Caki2 (cell line): ENCODE measurements around the gene NDUFB8. TPM values are rescaled to one million over a fixed set of nuclear protein-coding genes. Genes with fewer than 3 reads are reported as not detected.

Source experiments
- DNase-seq: peaks from one replicate; pipeline ENCODE4 v3.0.0-alpha.2; 2015; ENCODE audit warnings: low read depth
- in situ Hi-C: cut with HindIII; loops from 2 replicates; pipeline ENCODE4 v1.10.0; 2016; ENCODE audit warnings: low sequenced_read_pairs, low pct_unique_long_range_greater_than_20kb, mixed read lengths
- total RNA-seq: library from RNA; depleted of rRNA; stranded (reverse); fragments of >200 nt; shearing (Covaris generic); gene quantifications from 2 replicates; pipeline ENCODE4 v1.2.3, GENCODE V29; 2014; ENCODE audit warnings: low replicate concordance

Gene NDUFB8
- total RNA-seq, 1 experiment from 2014 or later: 132 TPM

- in situ Hi-C loops: loop anchor here (25.0 kb wide), 1 partner anchor 333 kb away; no protein-coding TSS in a partner anchor
- DNase-seq: no peak
Observed at GRCh38 chr10:100553929-100554328, 24.3 kb upstream of the NDUFB8 start.

GRCh38 chr10:100551738-100552137 lies 22.1 kb upstream of the NDUFB8 start:
- in situ Hi-C loops: loop anchor here (25.0 kb wide), 1 partner anchor 336 kb away; no protein-coding TSS in a partner anchor
- no peak for DNase-seq

- DNase-seq: no peak
- in situ Hi-C loops: loop anchor here (25.0 kb wide), 1 partner anchor 336 kb away; no protein-coding TSS in a partner anchor
Observed at GRCh38 chr10:100551196-100551595, 21.5 kb upstream of the NDUFB8 start.

GRCh38 chr10:100544950-100545349 lies 15.3 kb upstream of the NDUFB8 start:
- in situ Hi-C loops: no loop called here
- DNase-seq: no peak

- in situ Hi-C loops: no loop called here
- no peak for DNase-seq
Observed at GRCh38 chr10:100537475-100537874, 7.8 kb upstream of the NDUFB8 start.

GRCh38 chr10:100535715-100536353 lies 6.2 kb upstream of the NDUFB8 start, which contains the start of gene HIF1AN:
TSS of gene HIF1AN (plus strand) at chr10:100535943. CDS start at chr10:100535959, 16 bp downstream.
- in situ Hi-C loops: no loop called here
- peak; percentile 90 for DNase-seq

GRCh38 chr10:100535338-100535714 lies 5.7 kb upstream of the NDUFB8 start:
- in situ Hi-C loops: no loop called here
- DNase-seq: no peak

- in situ Hi-C loops: no loop called here
- DNase-seq: no peak
Observed at GRCh38 chr10:100534726-100535125, 5.1 kb upstream of the NDUFB8 start.

GRCh38 chr10:100531761-100532160 lies 2.1 kb upstream of the NDUFB8 start:
- DNase-seq: no peak
- in situ Hi-C loops: no loop called here

- in situ Hi-C loops: no loop called here
- no peak for DNase-seq
Observed at GRCh38 chr10:100528921-100529474, 673 bp downstream of the NDUFB8 start.

GRCh38 chr10:100528123-100528886 lies 1.4 kb downstream of the NDUFB8 start:
- in situ Hi-C loops: no loop called here
- no peak for DNase-seq

- DNase-seq: no peak
- in situ Hi-C loops: no loop called here
Observed at GRCh38 chr10:100524638-100525037, 5.0 kb downstream of the NDUFB8 start.

GRCh38 chr10:100524206-100524605 lies 5.5 kb downstream of the NDUFB8 start:
- DNase-seq: no peak
- in situ Hi-C loops: no loop called here

- DNase-seq: no peak
- in situ Hi-C loops: no loop called here
Observed at GRCh38 chr10:100522945-100523344, 6.7 kb downstream of the NDUFB8 start.

- in situ Hi-C loops: no loop called here
- DNase-seq: no peak
Observed at GRCh38 chr10:100522107-100522801, 7.4 kb downstream of the NDUFB8 start.

- DNase-seq: no peak
- in situ Hi-C loops: no loop called here
Observed at GRCh38 chr10:100520811-100521210, 8.9 kb downstream of the NDUFB8 start.

- in situ Hi-C loops: no loop called here
- DNase-seq: no peak
Observed at GRCh38 chr10:100519311-100520051, 10.2 kb downstream of the NDUFB8 start, which contains the start of gene SEC31B. TSS of gene SEC31B (minus strand) at chr10:100519861. CDS start at chr10:100516952, 2,909 bp downstream.

- peak; percentile 48 for DNase-seq
- in situ Hi-C loops: no loop called here
Observed at GRCh38 chr10:100518761-100519241, 10.9 kb downstream of the NDUFB8 start.
